WERI-Rb-1 (cell line): Measurements from ENCODE around the gene NSUN2.
"Not testable (repeated sequence)": the region's sequence is repeated elsewhere in the genome, so short reads cannot be mapped to it uniquely, and the experiment has no call there.

Experiments used
- DNase-seq: peaks from one replicate; pipeline ENCODE4 v3.0.0-alpha.2; 2020
- H3K27ac ChIP-seq: fragments of 250-450 bp; sonication (Bioruptor Pico); 2 replicates; pipeline ENCODE4 v1.5.1; 2020; ENCODE audit warnings: mild to moderate bottlenecking, moderate library complexity
- H3K27me3 ChIP-seq: fragments of 250-450 bp; sonication (Bioruptor Pico); 2 replicates; pipeline ENCODE4 v1.5.1; 2021; ENCODE audit warnings: mild to moderate bottlenecking, low read depth, moderate library complexity; ENCODE audit not compliant: insufficient read depth, severe bottlenecking
- H3K36me3 ChIP-seq: fragments of 250-450 bp; sonication (Bioruptor Pico); 2 replicates; pipeline ENCODE4 v1.5.1; 2020; ENCODE audit warnings: mild to moderate bottlenecking, moderate library complexity
- H3K4me3 ChIP-seq: 2 replicates; pipeline ENCODE4 v1.5.1; 2011; ENCODE audit warnings: low read depth, mild to moderate bottlenecking, control low read depth, low read length
- H3K9me3 ChIP-seq: fragments of 250-450 bp; sonication (Bioruptor Pico); 2 replicates; pipeline ENCODE4 v1.5.1; 2021; ENCODE audit warnings: mild to moderate bottlenecking, moderate library complexity; ENCODE audit not compliant: severe bottlenecking
- CTCF ChIP-seq: IDR thresholded peaks from 2 replicates; pipeline ENCODE4 v1.5.1; 2011; ENCODE audit warnings: low read depth, mild to moderate bottlenecking, control low read depth, inconsistent platforms, low read length

Gene NSUN2

DNA sequence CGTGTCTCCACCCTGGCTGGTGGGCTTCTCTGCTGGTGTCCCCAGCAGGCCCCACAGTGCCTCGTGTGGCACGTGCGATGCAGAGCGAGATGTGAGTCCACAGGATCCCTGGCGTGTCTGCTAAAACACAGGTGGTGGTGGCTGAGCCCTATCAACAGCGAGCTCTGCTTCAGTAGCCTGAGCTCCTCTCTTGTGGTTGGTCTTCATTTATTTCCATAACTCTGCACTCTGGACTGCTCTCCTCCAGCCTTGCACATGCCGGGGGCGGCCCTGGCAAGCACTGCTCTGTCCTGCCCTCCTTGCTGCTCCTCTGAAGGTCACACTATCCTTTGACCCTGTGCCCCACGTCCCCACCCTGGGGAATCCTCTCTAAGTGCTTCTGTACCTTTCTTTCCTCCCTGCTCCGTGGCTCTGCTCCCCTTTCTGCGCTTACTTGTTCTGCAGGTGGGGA lies 59.2 kb downstream of the NSUN2 start:
- no peak for DNase-seq
- H3K27ac ChIP-seq = no peak overlapping the region
- no peaks in the 10 kb centered on the region for H3K9me3 ChIP-seq
- peak; percentile 30; the same call in 1 of the 2 replicates for TF ChIP-seq CTCF
- no peaks in the 10 kb centered on the region for H3K36me3 ChIP-seq
- no peak overlapping the region for H3K4me3 ChIP-seq
- H3K27me3 ChIP-seq = peaks cover 51% of the 10 kb centered on the region

- DNase-seq = no peak
- Histone ChIP-seq H3K27ac (no peak overlapping the region), H3K9me3 (no peaks in the 10 kb centered on the region), H3K36me3 (no peaks in the 10 kb centered on the region), H3K4me3 (no peak overlapping the region), H3K27me3 (peaks cover 44% of the 10 kb centered on the region)
- no peak for TF ChIP-seq CTCF
Observed at GRCh38 chr5:6572825-6573380, 59.9 kb downstream of the NSUN2 start.

DNA sequence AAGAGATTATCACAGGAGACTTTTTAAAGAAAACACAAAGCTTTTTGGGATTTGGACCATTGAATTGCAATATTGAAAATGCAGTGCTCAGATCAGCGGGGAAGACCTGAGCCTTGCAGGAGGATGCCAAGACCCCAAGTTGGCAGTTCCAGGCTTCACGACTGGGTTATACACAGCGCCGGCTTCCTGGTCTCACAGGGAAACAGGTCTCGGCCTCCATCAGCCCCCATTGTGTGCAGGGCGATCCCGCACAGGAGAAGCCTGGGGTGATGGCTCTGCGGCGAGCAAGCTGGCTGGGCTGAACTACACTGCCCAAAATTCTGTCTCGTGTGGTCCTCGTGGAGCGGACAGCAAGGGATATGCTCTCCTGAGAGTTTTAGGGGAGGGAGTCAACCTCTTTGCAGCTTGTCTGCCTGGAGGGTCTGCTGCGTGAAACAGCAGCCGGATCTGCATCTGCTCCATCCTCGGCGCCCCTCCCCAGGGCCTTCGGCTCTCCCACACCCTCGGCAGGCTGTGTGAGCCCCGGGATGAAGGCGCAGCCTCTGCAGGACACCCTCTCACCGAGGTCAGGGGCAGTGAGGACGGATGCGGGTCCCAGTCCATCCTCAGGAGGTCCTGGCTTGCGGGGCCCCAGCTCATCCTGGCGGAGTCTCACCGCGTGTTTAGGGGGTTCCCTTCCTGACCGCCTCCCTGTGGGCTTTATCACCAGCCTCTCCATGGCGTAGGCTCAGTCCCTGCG lies 60.6 kb downstream of the NSUN2 start:
- Histone ChIP-seq H3K9me3 (no peaks in the 10 kb centered on the region), H3K36me3 (no peaks in the 10 kb centered on the region), H3K27me3 (peaks cover 37% of the 10 kb centered on the region), H3K4me3 (no peak overlapping the region), H3K27ac (no peak overlapping the region)
- DNase-seq = no peak
- TF ChIP-seq CTCF = no peak

GRCh38 chr5:6571607-6572006 lies 61.2 kb downstream of the NSUN2 start:
- H3K9me3 ChIP-seq, H3K36me3 ChIP-seq, H3K27ac ChIP-seq, H3K4me3 ChIP-seq, DNase-seq: not testable (repeated sequence)
- H3K27me3 ChIP-seq = peaks cover 40% of the 10 kb centered on the region

DNA sequence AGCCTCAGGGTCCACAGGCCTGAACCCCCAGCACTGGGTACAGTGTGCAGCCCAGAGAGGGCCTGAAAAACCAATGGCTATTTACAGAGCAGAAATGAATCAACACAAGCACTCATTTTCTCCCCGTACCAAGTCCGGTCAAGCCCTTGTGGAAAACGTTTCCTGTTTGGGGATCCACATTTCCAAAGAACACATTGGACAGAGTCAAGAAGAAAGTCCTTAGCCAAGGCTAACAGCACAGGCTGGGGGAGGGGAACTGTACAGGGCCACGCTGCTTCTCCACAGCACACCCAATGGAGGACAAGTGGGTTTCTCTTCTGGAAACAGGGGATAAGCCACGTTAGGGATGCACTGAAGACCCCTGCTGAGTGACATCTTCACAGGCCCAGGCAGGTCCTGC lies 62.3 kb downstream of the NSUN2 start:
- Histone ChIP-seq H3K27me3 (peaks cover 37% of the 10 kb centered on the region), H3K4me3 (no peak overlapping the region), H3K9me3 (no peaks in the 10 kb centered on the region), H3K36me3 (no peaks in the 10 kb centered on the region), H3K27ac (no peak overlapping the region)
- TF ChIP-seq CTCF = no peak
- no peak for DNase-seq

GRCh38 chr5:6568889-6569288 lies 64.0 kb downstream of the NSUN2 start:
- no peak for DNase-seq
- H3K27ac ChIP-seq = no peak overlapping the region
- no peak overlapping the region for H3K4me3 ChIP-seq
- no peak for TF ChIP-seq CTCF
- H3K36me3 ChIP-seq = no peaks in the 10 kb centered on the region
- no peaks in the 10 kb centered on the region for H3K9me3 ChIP-seq
- peaks cover 21% of the 10 kb centered on the region for H3K27me3 ChIP-seq
